Measurements from ENCODE around the gene APOBEC3C.
"Not testable (repeated sequence)": the region's sequence is repeated elsewhere in the genome, so short reads cannot be mapped to it uniquely, and the experiment has no call there.

The APOBEC3C gene

DNA sequence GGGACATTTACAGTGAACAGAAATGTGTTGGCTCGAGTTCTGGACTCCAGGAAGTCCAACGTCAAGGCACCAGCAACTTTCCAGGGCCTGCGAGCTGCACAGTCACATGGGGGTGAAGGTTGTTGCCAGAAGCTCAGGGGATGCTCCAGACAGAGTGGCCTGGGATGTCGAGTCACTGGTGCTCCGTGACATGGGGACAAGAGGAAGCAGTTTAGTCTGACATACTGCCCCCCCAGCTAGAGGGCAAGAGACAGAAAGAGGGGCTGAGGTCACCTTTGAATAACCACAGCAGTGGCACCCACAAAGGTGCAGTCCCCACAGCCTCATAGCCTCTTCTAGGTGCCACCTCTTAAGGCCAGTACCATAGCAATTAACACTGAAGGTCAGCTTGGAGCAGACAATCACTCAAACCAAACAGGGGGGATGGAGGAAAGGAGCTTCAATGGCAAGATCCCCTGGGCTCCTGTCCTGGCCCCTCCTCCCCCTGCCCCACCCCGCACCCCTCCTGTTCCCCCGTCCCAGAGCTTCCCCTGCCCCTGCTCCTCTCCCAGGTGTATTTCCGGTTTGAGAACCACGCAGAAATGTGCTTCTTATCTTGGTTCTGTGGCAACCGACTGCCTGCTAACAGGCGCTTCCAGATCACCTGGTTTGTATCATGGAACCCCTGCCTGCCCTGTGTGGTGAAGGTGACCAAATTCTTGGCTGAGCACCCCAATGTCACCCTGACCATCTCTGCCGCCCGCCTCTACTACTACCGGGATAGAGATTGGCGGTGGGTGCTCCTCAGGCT lies 10.7 kb downstream of the APOBEC3C start:
- DNase-seq, result no peak

DNA sequence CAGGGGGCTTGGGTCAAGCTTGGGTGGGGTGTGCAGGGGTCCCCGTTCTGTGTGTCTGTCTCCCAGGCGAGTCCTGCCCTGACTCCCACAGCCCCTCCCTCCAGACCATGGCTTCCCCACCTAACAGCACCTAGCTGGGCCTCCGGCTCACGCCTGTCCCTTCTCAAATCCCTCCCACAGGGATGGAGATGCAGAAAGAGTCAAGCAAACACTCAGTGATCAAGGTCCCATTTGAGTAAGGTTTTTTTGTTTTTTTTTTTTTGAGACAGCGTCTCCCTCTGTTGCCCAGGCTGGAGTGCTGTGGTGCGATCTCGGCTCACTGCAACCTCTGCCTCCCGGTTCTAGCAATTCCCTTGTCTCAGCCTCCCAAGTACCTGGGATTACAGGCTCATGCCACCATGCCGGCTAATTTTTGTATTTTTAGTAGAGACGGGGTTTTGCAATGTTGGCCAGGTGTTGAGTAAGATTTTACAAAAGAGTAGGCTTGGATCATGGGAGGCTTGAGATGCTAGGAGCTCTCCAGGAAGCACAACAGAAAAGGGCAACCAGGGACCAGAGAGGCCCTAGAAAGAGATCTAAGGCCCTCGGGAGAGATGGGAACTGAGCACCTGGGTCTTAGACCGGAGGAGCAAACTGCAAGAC lies 12.6 kb downstream of the APOBEC3C start:
- no peak for DNase-seq

DNA sequence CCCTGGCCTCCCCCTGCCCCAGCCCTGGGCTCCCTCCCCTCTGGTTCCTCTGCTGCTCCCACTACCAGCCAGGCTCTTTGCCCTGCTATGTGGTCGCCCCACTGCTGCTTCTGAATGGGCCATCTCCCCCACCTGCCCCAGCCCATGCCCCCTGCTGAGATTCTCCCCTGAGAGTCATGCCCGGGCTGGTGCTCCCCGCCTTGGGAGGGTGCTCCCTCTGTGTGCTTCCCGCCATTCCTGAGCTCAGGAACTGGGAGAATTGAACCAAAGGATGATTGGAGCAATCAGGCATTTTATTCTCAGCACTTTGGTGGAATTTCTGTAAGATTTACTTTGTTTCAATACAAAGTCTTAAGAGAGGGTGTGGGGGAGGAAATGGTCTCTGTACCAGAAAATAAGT lies 13.7 kb downstream of the APOBEC3C start:
- no peak for DNase-seq

DNA sequence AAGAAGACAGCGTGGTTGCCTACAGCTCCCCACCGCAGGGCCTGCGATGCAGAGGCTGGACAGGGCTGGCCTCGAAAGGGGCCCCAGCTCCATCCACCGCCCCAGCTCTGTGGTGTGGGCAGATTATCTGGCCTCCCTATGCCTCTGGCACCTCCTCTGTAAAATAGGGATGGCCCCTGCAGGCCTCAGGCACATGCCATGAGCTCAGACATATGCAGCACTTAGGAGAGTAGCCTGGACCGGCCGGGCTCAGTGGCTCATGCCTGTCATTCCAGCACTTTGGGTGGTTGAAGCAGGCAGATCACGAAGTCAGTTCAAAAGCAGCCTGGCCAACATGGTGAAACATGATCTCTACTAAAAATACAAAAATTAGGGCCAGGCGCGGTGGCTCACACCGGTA lies 14.2 kb downstream of the APOBEC3C start:
- no peak for DNase-seq

DNA sequence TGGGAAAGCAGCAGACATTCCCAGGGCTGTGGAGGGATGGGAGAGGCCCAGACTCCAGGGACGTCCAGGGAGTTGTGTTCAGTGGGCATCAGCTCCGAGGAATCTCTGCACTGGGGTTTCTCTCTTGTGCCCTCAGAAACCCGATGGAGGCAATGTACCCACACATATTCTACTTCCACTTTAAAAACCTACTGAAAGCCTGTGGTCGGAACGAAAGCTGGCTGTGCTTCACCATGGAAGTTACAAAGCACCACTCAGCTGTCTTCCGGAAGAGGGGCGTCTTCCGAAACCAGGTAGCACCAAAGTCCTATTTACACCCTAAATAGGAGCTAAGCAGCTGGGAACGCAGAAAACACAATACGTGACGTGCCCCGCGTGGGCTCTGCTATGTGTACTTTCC lies 15.2 kb downstream of the APOBEC3C start:
- no peak for DNase-seq

DNA sequence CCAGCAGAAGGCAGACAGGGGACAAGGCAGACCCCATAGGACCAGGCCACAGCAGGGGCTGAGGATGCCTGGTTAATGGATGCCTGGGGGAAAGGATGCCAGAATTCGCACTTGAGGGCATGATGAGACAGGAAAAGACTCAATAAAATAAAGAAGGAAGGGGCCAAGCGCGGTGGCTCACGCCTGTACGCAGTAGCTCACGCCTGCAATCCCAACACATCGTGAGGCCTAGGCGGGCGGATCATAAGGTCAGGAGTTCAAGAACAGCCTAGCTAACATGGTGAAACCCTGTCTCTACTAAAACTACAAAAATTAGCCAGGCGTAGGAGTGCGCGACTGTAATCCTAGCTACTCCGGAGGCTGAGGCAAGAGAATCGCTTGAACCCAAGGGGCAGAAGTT lies 16.6 kb downstream of the APOBEC3C start:
- DNase-seq, result no peak

DNA sequence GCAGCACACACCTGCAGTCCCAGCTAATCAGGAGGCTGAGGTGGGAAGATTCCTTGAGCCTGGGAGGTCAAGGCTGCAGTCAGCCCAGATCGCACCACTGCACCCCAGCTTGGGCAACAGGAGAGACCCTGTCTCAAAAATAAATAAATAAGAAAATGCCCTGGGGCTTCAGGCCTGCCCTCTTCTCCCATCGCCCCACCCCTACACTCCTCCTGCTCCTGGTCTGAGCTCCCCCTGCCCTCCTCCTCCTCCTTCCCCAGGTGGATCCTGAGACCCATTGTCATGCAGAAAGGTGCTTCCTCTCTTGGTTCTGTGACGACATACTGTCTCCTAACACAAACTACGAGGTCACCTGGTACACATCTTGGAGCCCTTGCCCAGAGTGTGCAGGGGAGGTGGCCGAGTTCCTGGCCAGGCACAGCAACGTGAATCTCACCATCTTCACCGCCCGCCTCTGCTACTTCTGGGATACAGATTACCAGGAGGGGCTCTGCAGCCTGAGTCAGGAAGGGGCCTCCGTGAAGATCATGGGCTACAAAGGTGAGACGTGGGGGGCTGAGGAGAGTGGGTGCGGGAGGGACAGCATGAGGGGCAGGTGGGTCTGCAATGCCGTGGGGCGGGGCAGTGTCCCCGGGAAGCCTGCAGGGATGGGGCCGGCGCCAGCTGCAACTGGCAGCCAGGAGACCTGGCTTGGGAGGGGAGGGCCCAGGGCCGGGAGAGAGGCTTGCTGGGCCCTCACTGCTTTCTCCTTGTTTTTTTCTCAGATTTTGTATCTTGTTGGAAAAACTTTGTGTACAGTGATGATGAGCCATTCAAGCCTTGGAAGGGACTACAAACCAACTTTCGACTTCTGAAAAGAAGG lies 17.6 kb downstream of the APOBEC3C start:
- not testable (repeated sequence) for DNase-seq

DNA sequence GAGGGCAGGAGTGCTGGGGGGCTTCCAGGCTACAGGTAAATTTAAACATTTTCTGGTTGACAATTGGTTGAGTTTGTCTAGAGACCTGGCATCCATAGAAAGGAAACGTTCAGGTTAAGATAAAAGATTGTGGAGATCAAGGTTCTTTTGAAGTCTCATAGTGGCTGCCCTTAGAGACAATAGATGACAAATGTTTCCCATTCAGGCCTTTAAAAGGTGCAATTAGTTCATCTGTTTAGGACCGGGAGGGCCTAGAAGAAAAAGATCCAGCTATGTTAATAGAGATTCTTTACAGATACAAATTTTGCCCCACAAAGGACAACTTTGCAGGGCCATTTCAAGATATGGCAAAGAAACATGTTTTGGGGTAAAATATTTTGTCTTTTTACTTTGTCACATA lies 23.0 kb downstream of the APOBEC3C start:
- DNase-seq, result not testable (repeated sequence)

DNA sequence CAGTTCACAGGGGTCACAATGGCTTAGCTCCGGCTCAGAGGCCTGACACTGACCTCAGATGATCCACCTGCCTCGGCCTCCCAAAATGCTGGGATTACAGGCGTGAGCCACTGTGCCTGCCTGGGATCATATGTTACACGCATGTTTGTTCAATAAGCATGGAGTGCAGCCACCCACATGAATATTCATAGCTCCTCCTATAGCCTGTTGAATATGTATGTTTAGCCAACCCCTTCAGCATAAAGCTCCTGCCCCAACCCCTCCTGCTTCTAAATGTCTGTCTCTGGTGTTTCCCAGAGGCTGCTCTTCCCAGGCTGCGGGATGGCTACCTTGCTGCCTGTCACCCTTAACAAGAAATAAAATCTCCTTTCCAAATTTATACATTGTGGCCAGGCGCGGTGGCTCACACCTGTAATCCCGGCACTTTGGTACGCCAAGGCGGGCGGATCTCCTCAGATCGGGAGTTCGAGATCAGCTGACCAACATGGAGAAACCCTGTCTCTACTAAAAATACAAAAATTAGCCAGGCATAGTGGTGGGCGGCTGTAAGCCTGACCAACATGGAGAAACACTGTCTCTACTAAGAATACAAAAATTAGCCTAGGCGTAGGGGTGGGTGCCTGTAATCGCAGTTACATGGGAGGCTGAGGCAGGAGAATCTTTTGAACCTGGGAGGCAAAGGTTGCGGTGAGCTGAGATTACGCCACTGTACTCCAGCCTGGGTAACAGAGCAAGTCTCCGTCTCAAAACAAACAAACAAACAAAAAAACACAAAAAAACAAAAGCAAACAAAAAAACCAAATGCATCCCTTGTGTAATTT lies 25.5 kb downstream of the APOBEC3C start:
- no peak for DNase-seq

DNA sequence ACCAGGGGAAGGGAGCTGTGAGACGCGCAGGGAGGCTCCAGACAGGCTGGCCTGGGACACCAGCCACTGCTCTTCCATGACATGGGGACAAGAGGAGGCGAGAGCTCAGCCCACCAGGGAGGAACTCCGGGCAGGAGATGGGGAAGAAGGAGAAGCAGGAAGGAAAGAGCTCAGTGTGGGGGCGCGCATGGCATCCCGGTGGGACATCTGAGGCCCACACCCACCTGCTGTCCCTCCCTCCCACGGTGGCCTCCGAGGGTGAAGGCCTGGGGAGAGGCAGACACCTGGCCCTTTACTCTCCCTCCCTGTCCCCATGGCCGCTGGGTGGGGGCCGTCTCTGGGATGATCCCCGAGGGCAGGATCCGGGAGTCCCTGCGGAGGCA lies 26.1 kb downstream of the APOBEC3C start:
- DNase-seq, result not testable (repeated sequence)

DNA sequence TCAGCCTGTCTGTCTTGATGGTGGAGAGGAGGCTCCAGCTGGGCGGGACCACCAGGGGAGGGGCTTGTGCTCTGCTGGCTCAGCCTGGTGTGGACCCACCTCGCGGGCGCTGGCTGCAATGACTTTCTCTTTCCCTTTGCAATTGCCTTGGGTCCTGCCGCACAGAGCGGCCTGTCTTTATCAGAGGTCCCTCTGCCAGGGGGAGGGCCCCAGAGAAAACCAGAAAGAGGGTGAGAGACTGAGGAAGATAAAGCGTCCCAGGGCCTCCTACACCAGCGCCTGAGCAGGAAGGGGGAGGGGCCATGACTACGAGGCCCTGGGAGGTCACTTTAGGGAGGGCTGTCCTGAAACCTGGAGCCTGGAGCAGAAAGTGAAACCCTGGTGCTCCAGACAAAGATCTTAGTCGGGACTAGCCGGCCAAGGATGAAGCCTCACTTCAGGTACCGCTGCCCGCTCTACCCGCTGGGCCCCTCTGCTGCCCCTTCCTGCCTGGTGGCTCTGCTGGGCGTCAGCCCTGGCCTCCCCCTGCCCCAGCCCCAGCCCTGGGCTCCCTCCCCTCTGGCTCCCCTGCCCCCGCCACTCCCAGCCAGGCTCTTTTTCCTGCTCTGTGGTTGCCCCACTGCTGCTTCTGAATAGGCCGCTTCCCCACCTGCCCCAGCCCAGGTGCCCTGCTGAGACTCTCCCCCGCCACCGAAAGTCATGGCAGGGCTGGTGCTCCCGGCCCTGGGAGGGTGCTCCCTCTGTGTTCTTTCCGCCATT lies 26.7 kb downstream of the APOBEC3C start, which contains the start of gene APOBEC3F:
Gene APOBEC3F, plus strand, starts transcription at position 327 of the 759 bp plus-strand sequence. Its CDS starts 97 bp downstream, at position 424.
- DNase-seq, result peak; percentile 66

DNA sequence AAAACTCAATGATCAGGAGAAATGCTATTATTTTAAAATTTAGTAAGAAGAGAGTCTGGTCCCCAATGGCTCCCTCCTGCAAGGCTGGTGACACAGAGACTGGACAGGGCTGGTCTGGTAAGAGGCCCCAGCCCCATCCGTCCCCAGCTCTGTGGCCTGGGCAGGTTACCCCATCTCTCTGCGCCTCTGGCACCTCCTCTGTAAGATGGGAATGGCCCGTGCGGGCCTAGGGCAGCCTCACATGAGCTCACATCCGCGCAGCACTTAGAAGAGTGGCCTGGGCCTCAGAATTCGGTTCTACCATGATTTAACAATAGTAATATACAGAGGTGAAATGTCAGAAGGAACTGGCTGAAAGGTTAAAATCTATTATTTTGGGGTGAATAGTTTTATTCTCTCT lies 27.9 kb downstream of the APOBEC3C start:
- DNase-seq, result no peak

DNA sequence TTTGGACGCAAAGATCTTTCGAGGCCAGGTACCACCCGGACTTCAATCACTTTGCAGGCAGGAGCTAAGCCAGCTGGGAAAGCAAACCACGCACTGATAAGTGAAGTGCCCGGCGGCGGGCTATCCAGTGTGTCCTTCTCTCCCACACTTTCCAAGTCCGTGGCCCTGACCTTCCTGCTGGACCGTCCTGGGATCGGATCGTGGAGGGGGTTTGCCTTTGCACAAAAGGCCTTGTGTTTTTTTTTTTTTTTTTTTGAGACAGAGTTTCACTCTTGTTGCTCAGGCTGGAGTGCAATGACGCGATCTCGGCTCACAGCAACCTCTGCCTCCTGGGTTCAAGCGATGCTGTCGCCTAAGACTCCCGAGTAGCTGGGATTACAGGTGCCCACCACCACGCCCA lies 29.0 kb downstream of the APOBEC3C start:
- DNase-seq, result not testable (repeated sequence)

DNA sequence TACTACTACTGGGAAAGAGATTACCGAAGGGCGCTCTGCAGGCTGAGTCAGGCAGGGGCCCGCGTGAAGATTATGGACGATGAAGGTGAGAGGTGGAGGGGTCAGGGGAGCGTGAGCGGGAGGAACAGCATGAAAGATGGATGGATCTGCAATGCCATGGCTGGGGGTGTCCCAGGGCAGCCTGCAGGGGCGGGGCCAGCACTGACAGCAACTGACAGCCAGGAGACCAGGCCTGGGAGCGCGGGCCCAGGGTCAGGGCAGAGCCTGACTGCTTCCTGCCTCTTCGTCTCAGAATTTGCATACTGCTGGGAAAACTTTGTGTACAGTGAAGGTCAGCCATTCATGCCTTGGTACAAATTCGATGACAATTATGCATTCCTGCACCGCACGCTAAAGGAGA lies 31.1 kb downstream of the APOBEC3C start:
- DNase-seq, result not testable (repeated sequence)

DNA sequence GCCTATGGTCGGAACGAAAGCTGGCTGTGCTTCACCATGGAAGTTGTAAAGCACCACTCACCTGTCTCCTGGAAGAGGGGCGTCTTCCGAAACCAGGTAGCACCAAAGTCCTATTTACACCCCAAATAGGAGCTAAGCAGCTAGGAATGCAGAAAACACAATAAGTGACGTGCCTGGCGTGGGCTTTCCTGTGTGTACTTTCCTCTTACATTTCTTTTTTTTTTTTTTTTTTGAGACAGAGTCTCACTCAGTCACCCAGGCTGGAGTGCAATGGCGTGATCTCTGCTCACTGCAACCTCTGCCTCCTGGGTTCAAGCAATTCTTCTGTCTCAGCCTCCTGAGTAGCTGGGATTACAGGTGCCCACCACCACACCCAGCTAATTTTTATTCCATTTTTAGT lies 35.4 kb downstream of the APOBEC3C start:
- not testable (repeated sequence) for DNase-seq

DNA sequence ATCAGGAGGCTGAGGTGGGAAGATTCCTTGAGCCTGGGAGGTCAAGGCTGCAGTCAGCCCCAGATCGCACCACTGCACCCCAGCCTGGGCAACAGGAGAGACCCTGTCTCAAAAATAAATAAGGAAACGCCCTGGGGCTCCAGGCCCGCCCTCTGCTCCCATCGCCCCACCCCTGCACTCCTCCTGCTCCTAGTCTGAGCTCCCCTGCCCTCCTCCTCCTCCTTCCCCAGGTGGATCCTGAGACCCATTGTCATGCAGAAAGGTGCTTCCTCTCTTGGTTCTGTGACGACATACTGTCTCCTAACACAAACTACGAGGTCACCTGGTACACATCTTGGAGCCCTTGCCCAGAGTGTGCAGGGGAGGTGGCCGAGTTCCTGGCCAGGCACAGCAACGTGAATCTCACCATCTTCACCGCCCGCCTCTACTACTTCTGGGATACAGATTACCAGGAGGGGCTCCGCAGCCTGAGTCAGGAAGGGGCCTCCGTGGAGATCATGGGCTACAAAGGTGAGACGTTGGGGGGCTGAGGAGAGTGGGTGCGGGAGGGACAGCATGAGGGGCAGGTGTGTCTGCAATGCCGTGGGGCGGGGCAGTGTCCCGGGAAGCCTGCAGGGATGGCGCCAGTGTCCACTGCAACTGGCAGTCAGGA lies 37.9 kb downstream of the APOBEC3C start:
- DNase-seq, result not testable (repeated sequence)

DNA sequence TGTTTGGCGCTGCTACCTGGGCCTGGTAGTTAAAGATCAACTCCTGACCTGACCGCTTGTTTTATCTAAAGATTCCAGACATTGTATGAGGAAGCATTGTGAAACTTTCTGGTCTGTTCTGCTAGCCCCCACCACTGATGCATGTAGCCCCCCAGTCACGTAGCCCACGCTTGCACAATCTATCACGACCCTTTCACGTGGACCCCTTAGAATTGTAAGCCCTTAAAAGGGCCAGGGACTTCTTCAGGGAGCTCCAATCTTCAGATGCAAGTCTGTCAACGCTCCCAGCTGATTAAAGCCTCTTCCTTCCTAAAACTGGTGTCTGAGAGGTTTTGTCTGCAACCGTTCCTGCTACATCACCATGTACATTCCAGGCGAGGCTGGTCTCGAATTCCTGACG lies 41.6 kb downstream of the APOBEC3C start:
- DNase-seq, result no peak

DNA sequence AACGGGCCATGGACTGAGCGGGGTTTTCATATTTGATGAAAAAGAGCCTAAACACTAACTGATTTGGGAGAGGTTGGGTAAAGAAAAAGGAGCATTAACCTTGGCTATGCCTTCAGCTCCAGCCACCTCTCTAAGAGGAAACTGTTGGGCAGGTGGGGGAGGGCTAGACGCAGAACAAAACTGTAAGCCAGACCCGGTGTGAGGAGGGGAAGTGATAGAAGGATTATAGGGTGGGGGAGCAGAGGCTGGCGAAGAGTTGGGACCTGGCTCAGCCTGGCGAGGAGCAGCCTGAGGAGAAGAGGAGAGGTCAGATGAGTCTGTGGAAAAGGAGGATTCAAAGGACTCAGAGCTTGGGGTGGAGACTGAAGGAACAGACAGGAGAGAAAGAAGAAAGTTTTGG lies 47.2 kb downstream of the APOBEC3C start:
- not testable (repeated sequence) for DNase-seq

DNA sequence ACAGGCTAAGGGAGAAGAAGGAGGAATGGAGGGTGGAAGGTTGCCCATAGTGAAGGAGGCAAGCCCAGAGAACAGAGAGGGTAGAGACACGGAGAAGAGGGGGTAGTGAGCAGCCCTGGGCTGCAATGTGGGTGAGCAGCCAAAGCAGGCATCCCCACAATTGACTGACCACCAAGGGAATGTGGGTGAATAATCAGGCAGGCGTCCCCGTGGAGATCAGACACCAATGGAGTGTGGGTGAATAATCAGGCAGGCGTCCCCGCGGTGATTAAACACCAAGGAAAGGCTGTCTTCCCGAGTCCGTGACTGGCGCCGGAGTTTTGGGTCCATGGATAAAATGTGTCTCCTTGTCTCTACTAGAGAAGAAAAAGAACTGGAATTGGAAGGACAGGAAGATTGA lies 47.9 kb downstream of the APOBEC3C start:
- not testable (repeated sequence) for DNase-seq

DNA sequence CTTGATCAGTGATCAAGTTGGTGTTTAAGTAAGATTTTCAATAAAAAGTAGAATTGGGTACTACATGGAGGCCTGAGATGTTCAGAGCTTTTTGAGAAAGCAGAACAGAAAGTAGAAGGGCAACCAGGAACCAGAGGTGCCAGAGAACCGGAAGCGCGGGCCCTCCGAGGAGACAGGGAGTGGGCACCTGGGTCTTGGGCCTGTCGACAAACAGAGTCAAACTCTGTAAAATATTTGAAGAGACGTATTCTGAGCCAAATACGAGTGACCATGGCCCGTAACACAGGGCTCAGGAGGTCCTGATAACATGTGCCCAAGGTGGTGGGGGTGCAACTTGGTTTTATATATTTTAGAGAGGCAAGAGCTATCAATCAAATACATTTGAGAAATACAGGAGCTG lies 49.8 kb downstream of the APOBEC3C start:
- DNase-seq, result not testable (repeated sequence)
